HG02678 (cell line): ENCODE measurements around the gene DCAF4.
"Not testable (repeated sequence)": the region's sequence is repeated elsewhere in the genome, so short reads cannot be mapped to it uniquely, and the experiment has no call there.

Source experiments
- ATAC-seq: cut with Tn5 transposase; IDR thresholded peaks from one replicate; pipeline ENCODE4 v1.9.1; 2021; ENCODE audit warnings: mild to moderate bottlenecking, moderate library complexity; ENCODE audit not compliant: unreplicated experiment

The DCAF4 gene

DNA sequence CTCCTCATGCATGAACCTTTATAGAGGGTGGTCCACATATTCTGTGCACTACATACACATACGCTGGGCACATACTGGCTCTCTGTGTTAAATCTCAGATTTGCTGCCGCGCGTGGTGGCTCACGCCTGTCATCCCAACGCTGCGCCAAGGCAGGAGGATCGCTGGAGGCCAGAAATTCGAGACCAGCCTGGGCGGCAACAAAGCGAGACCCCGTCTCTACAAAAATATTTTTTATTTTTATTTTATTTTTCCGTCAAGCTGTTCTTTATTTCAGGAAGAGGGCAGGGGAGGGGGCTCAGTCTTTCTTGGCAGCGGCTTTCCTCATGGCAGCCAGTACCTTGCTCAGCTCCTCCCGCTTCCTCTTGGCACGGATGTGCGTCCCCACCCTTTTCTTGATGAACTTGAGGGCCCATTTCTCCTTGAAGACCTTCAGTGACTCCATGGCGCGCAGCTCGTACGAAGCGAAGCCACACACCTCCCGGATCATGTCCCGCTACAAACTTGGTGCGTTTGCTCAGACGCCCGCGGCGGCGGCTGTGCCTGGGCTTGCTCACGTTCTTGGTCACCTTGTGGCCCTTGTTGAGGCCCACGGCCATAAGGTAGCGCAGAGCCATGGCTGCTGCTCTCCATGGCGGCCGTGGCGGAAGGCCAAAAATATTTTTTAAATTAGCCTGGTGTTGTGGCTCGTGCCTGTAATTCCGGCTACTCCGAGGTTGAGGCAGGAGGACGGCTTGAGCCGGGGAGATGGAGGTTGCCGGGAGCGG is 3.2 kb downstream of the DCAF4 start:
- no peak for ATAC-seq

DNA sequence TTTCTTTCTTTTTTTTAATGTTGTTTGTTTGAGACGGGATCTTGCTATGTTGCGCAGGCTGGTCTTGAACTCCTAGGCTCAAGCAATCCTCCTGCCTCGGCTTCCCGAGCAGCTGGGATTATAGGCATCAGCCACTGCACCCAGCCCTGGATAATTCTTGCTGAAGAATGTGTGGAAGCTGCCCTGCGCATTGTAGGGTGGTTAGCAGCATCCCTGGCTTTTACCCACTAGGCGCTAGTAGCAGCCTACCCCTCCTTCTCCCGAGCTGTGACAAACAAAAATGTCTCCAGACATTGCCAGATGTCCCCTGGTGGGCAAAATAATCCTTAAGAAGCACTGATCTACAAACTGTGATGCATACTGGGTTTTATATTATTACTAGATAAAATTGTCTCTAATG is 6.6 kb downstream of the DCAF4 start:
- ATAC-seq = no peak

DNA sequence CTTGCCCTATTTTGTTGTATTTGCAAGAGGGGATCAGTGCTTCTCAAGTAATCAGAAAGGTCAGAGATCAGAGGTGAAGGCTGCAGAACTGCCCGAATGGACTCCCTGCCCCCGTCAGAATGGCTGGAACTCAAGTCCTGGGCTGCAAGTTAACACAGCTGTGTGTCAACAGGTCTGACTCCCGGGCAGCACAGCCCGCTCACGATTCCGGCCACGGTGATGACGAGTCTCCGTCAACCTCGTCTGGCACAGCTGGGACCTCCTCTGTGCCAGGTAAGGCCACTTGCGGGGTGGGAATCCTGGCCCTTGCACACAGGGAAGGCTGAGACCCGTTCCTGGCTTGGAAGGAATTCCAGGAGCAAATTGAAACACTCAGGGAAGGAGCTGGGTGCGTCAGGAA is 13.4 kb downstream of the DCAF4 start:
- no peak for ATAC-seq

DNA sequence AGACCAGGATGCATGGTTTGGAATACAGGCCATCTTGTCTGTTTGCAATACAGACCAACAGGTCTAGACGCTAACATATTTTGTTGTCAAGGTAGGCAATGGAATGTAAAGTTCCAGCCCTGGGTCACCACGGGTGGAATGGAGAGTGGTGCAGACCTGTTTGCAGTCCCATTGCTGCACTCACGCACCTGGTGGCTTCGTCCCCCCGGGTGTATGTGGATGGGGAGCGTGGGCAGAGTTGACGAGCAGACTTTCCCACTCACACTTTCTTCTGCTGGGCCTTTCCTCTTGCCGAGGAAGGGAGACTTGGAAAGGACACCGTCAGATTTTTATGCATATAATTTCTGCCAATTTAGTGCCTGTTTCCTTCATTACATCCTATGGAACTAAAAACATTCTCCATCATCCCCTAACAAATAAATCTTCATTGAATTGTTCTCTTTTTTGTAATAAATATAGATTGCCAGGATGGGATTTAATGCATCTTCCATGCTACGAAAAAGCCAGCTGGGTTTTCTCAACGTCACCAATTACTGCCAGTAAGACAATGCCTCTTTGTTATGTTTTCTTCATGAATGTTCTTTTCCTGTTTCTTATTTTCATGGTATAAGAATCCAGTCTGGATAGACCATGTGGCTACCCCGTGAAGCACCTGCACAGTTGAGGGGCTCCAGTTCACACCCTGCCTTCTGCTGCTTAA is 15.2 kb downstream of the DCAF4 start:
- ATAC-seq = no peak

GRCh38 chr14:72942934-72943333 is 16.7 kb downstream of the DCAF4 start:
- no peak for ATAC-seq

- ATAC-seq = no peak
Measured at GRCh38 chr14:72943876-72944430, 17.7 kb downstream of the DCAF4 start.

GRCh38 chr14:72945356-72946027 is 19.2 kb downstream of the DCAF4 start:
- ATAC-seq = no peak

- ATAC-seq = no peak
Measured at GRCh38 chr14:72946491-72946890, 20.2 kb downstream of the DCAF4 start.

DNA sequence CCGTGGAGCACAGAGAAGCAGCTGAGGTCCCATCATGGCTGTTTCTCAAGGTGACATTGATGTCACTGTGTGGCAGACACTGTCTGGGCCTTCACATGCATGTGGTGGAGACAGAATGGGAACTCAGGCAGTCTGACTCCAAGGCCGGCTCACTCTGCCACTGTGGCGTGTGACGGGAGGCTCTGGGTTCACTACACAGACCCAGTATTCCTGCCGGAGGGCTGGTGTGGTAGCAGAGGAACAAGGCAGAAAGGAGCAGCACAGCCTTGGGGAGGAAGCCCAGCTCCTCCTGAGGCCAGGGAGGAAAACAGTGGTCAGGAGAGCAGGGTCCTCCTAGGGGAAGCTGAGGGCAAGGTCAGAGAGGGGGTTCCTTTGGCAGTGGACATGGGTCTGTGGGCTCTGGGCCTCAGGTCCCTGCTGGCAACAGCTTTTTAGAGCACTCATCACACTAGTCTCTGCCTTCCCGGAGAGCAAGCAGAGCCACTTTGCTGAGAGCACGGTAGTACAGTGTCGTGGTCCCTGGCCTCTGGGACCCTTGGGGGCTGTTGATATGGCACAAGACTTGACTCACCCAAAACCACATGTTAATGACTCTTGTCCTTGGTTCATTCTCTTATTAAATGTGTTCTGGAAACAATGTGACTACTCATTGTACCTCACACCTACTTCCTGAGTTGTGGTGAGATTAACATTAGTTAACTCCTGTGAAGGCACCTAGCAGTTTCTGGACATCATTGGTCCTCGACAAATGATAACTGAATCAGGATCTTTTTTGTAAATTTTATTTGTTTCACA is 21.3 kb downstream of the DCAF4 start:
- no peak for ATAC-seq

- no peak for ATAC-seq
Measured at GRCh38 chr14:72948481-72949138, 22.3 kb downstream of the DCAF4 start.

- ATAC-seq = no peak
Measured at GRCh38 chr14:72952171-72952570, 25.9 kb downstream of the DCAF4 start.

DNA sequence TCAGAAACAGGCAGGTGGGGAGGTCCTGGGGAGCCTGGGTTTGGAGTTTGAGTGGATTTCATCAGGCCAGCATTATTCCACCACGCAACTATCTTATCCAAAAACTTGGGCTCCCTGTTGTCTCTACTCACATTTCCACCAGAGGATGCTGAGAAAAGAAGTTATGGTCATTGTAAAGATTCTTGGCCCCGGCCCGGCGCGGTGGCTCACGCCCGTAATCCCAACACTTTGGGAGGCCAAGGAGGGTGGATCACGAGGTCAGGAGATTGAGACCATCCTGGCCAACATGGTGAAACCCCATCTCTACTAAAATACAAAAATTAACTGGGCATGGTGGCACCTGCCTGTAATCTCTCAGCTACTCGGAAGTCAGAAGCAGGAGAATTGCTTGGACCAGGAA is 30.5 kb downstream of the DCAF4 start:
- ATAC-seq = not testable (repeated sequence)

DNA sequence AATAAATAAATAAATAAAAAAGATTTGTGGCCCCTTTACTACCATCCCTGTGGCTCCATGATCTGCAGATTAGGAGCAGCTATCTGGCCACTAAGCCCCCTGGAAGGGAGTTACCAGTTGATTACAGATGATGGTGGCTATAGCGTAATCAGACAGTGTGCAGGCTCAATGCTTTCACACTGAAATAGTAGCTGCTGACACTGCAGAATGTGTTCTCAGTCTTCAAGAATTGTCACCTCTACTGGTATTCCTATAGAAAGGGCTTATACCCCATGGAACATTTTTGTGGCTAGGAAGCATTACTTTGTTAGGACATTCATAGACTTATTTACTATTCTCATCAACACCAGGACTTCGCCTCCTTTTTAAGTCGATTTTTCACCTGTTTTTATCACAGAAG is 30.9 kb downstream of the DCAF4 start:
- no peak for ATAC-seq

DNA sequence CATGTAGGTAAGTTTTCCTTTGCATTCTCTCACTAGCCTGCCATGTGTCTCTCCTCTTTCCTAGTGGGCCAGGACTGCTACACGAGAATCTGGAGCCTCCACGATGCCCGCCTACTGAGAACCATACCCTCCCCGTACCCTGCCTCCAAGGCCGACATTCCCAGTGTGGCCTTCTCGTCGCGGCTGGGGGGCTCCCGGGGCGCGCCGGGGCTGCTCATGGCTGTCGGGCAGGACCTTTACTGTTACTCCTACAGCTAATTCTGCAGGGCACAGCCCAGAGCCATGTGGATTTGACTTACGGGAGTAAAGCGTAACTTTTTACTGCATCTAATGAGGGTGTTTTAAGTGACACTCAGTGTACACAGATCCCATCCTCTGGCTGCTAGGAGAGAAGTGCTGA is 32.3 kb downstream of the DCAF4 start:
- ATAC-seq = no peak

- not testable (repeated sequence) for ATAC-seq
Measured at GRCh38 chr14:72961016-72961415, 34.8 kb downstream of the DCAF4 start.

- no peak for ATAC-seq
Measured at GRCh38 chr14:72961579-72962335, 35.5 kb downstream of the DCAF4 start.

DNA sequence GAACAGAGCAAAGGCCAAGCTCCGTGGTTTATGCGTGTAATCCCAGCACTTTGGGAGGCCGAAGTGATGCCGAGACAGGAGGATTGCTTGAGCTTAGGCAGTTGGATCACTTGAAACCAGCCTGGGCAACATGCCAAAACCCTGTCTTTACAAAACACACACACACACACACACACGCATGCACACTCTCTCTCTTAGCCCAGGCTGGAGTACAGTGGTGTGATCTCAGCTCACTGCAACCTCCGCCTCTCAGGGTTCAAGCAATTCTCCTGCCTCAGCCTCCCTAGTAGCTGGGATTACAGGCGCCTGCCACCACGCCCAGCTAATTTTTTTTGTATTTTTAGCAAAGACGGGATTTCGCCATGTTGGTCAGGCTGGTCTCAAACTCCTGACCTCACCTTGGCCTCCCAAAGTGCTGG is 36.1 kb downstream of the DCAF4 start:
- not testable (repeated sequence) for ATAC-seq

DNA sequence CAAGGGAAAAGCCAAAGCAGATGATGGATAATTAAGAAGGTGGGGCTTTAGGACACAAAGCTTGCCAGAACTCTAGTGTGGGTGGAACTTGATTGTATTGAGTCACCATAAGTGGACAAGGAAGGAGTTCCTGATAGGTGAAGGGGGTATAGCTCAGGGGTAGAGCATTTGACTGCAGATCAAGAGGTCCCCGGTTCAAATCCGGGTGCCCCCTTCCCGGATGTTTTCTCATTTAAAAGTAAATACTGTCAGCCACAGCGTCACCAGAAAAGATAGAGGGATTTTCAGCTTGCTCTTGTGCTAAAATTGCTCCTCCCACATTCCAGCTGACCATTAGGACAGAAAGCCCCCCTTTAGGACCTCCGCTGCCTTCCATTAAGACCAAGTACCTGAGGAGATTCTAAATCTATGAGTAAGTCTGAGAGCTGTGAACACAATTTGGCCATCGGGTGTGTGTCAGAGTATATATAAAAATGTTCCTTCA is 36.6 kb downstream of the DCAF4 start:
- ATAC-seq = no peak

GRCh38 chr14:72965249-72965648 is 39.0 kb downstream of the DCAF4 start:
- no peak for ATAC-seq
